ENCODE measurements around the gene CFAP410. TPM values are rescaled to one million over a fixed set of nuclear protein-coding genes. Genes with fewer than 3 reads are reported as not detected.

The CFAP410 gene
- total and polyA plus RNA-seq, 2 of the 13 experiments (the other 11 are each of a cell fraction or from before 2014, with no cell fraction given): 8.0 to 20.1 TPM

DNA sequence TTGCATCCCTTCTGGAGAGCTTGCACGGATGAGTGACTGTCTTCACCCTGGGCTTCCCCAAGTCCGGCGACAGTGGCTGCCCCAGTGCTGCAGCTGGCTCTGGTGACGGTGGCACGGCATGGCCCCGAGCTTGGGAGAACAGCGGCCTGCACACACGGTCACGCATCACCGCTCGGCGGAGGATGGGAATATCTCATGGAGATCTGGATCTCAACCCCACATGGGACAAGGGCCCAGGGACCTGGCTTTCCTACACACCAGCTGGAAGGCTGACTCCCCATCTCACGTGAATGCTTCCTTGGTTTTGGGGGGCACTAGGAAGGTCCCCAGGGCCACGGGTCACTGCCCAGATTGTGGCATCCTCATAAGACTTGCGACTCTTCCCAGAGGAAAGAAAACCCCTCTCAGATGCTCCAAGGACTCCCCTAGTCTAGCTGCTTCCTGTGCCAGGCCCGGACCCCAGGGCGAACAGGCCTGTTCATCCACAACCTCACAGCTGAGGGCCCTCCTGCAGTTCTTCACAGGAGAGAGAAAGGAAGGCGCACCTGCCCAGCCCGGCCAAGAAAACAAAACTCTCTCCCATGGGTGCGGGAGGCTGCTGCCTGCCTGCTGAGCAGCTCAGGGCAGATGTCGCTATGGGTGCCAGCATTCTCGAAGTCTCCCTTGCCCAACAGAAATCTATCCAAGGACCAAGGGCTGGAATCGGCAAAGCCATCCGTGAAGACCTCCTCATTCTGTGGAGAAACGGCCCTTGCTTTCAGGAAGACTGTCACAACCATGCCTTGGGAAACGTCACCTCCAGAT is 9.9 kb downstream of the CFAP410 start:
- Histone ChIP-seq H3K4me2 (ENCODE audit: low read depth, low read length) (no peak overlapping the region), H2AFZ (ENCODE audit: low read length) (no peak overlapping the region), H3K4me3 (replicated peaks in 1 of 3; ENCODE audit: insufficient read depth in 1 of 3, low read depth in 2 of 3, low read length in 3 of 3) (no peak overlapping the region), H4K20me1 (ENCODE audit: insufficient read depth, low read length) (no peaks in the 10 kb centered on the region), H3K4me1 (ENCODE audit: insufficient read depth, low read length) (no peaks in the 10 kb centered on the region), H3K36me3 (replicated peaks in 1 of 2; ENCODE audit: control insufficient read depth in 1 of 2, insufficient read depth in 2 of 2, low read length in 2 of 2) (peaks cover 6 to 19% of the 10 kb centered on the region in 2 experiments; a peak in 3 of 5 replicates), H3K79me2 (ENCODE audit: insufficient read depth, low read length) (no peaks in the 10 kb centered on the region), H3K9me3 (ENCODE audit: low read length) (no peaks in the 10 kb centered on the region), H3K9ac (ENCODE audit: insufficient read depth, low read depth, low read length) (no peak overlapping the region), H3K27ac (ENCODE audit: extremely low read length, insufficient read depth, low read length) (no peak overlapping the region), H3K27me3 (ENCODE audit: control insufficient read depth in 1 of 2, insufficient read depth in 2 of 2, low read length in 2 of 2) (no peaks in the 10 kb centered on the region)
- no peak for DNase-seq (ENCODE audit: low spot score)
- FAIRE-seq: no peak
- BruUV-seq (replicated peaks): no TSS peak
- ATAC-seq: no peak
- in situ Hi-C loops (cut with HindIII; ENCODE audit: extremely low pct_ligation_motif_present, low pct_unique_long_range_greater_than_20kb) (no loop called here), intact Hi-C loops (cut with micrococcal nuclease; ENCODE audit: unreplicated experiment) (no loop called here)
- CTCF ChIA-PET (ENCODE audit: low intra/inter-chr PET ratio, low total read pairs): no interaction called here
- POLR2A ChIA-PET: interaction anchor here (1.1 kb wide), 2 partner anchors 26 to 28 kb away, joined by 3 read pairs; no protein-coding TSS in a partner anchor
- WGBS (ENCODE audit: low lambda C conversion rate): 100% methylated on average over 1 of the region's 26 CpGs
- TF ChIP-seq HDAC2 (CRISPR knock-in tag; IDR thresholded peaks at IDR 0.05) (no peak), FOXO1 (CRISPR knock-in tag; IDR thresholded peaks at IDR 0.05) (no peak), NCOA5 (CRISPR knock-in tag; IDR thresholded peaks at IDR 0.05) (no peak), SOX13 (IDR thresholded peaks at IDR 0.05) (no peak), SOX13 (CRISPR knock-in tag; conservative IDR thresholded peaks at IDR 0.05 in 1 of 2, IDR thresholded peaks at IDR 0.05 in 1 of 2) (no peak), WIZ (CRISPR knock-in tag; IDR thresholded peaks at IDR 0.05) (no peak), ZBTB7A (CRISPR knock-in tag; IDR thresholded peaks at IDR 0.05) (no peak), BRCA1 (CRISPR knock-in tag; IDR thresholded peaks at IDR 0.05) (no peak), MIXL1 (CRISPR knock-in tag; IDR thresholded peaks at IDR 0.05) (no peak), ZNF414 (CRISPR knock-in tag; IDR thresholded peaks at IDR 0.05) (no peak), ZIK1 (CRISPR knock-in tag; IDR thresholded peaks at IDR 0.05; ENCODE audit: borderline replicate concordance, low read depth) (no peak), IRF1 (CRISPR knock-in tag; IDR thresholded peaks at IDR 0.05; ENCODE audit: low read depth) (no peak), PHF20 (CRISPR knock-in tag; IDR thresholded peaks at IDR 0.05) (no peak), ZNF253 (CRISPR knock-in tag; IDR thresholded peaks at IDR 0.05; ENCODE audit: borderline replicate concordance) (no peak), KLF9 (CRISPR knock-in tag; IDR thresholded peaks at IDR 0.05; ENCODE audit: low read depth) (no peak), ZNF629 (CRISPR knock-in tag; conservative IDR thresholded peaks at IDR 0.05) (no peak), ZNF589 (CRISPR knock-in tag; conservative IDR thresholded peaks at IDR 0.05) (no peak), DBP (CRISPR knock-in tag; IDR thresholded peaks at IDR 0.05; ENCODE audit: not compliant biosample characterization) (no peak), FOXP1 (IDR thresholded peaks at IDR 0.05) (no peak), FOXP1 (CRISPR knock-in tag; IDR thresholded peaks at IDR 0.05) (no peak), ZNF816 (CRISPR knock-in tag; IDR thresholded peaks at IDR 0.05; ENCODE audit: borderline replicate concordance) (no peak), AGO2 (optimal IDR thresholded peaks at IDR 0.05; ENCODE audit: low read depth, low read length) (peak; percentile 21), RXRB (CRISPR knock-in tag; IDR thresholded peaks at IDR 0.05; ENCODE audit: borderline replicate concordance) (no peak)
- TF ChIP-seq, protein P1, sequence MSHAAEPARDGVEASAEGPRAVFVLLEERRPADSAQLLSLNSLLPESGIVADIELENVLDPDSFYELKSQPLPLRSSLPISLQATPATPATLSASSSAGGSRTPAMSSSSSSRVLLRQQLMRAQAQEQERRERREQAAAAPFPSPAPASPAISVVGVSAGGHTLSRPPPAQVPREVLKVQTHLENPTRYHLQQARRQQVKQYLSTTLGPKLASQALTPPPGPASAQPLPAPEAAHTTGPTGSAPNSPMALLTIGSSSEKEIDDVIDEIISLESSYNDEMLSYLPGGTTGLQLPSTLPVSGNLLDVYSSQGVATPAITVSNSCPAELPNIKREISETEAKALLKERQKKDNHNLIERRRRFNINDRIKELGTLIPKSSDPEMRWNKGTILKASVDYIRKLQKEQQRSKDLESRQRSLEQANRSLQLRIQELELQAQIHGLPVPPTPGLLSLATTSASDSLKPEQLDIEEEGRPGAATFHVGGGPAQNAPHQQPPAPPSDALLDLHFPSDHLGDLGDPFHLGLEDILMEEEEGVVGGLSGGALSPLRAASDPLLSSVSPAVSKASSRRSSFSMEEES (CRISPR knock-in tag; IDR thresholded peaks at IDR 0.05): no peak
